H7 (cell line): ENCODE data around the gene GJD4. TPM values are rescaled to one million over a fixed set of nuclear protein-coding genes. Genes with fewer than 3 reads are reported as not detected.

ENCODE experiments used
- DNase-seq: peaks from one replicate; pipeline ENCODE4 v3.0.0; 2012
- H3K27me3 ChIP-seq: 2 replicates; pipeline ENCODE4 v1.6.0; 2011; ENCODE audit warnings: mild to moderate bottlenecking, low read length; ENCODE audit not compliant: control insufficient read depth, insufficient read depth
- H3K36me3 ChIP-seq: replicated peaks from 2 replicates; pipeline ENCODE4 v1.5.1; 2011; ENCODE audit warnings: low read length; ENCODE audit not compliant: control insufficient read depth, insufficient read depth
- H3K4me3 ChIP-seq: 2 replicates; pipeline ENCODE4 v1.5.1; 2011; ENCODE audit warnings: low read depth, mild to moderate bottlenecking, control low read depth, low read length, moderate library complexity; ENCODE audit not compliant: insufficient read depth
- total RNA-seq: library from RNA; depleted of rRNA; stranded (reverse); fragments of >200 nt; shearing (Covaris generic); gene quantifications from 2 replicates; pipeline ENCODE4 v1.2.3, GENCODE V29; 2014

GJD4 gene
- total RNA-seq, 1 experiment from 2014 or later, result not detected

GRCh38 chr10:35570397-35570796 is 34.7 kb upstream of the GJD4 start:
- Histone ChIP-seq H3K27me3 (no peaks in the 10 kb centered on the region), H3K4me3 (no peak overlapping the region), H3K36me3 (no peaks in the 10 kb centered on the region; the same call in 1 of the 2 replicates)
- no peak for DNase-seq

- no peaks in the 10 kb centered on the region; the same call in 1 of the 2 replicates for H3K36me3 ChIP-seq
- DNase-seq, result no peak
- no peak overlapping the region for H3K4me3 ChIP-seq
- no peaks in the 10 kb centered on the region for H3K27me3 ChIP-seq
Measured at GRCh38 chr10:35572583-35572982, 32.6 kb upstream of the GJD4 start.

- no peaks in the 10 kb centered on the region for H3K36me3 ChIP-seq
- no peak for DNase-seq
- H3K4me3 ChIP-seq, result no peak overlapping the region
- H3K27me3 ChIP-seq, result no peaks in the 10 kb centered on the region
Measured at GRCh38 chr10:35573796-35574195, 31.3 kb upstream of the GJD4 start.

GRCh38 chr10:35574924-35575352 is 30.2 kb upstream of the GJD4 start:
- DNase-seq, result peak; percentile 61
- no peak overlapping the region for H3K4me3 ChIP-seq
- H3K27me3 ChIP-seq, result no peaks in the 10 kb centered on the region
- no peaks in the 10 kb centered on the region for H3K36me3 ChIP-seq

GRCh38 chr10:35575640-35576039 is 29.5 kb upstream of the GJD4 start:
- DNase-seq, result no peak
- Histone ChIP-seq H3K27me3 (no peaks in the 10 kb centered on the region), H3K4me3 (no peak overlapping the region), H3K36me3 (no peaks in the 10 kb centered on the region)

GRCh38 chr10:35576730-35577129 is 28.4 kb upstream of the GJD4 start:
- DNase-seq, result no peak
- H3K4me3 ChIP-seq, result no peak overlapping the region
- no peaks in the 10 kb centered on the region for H3K36me3 ChIP-seq
- no peaks in the 10 kb centered on the region for H3K27me3 ChIP-seq

GRCh38 chr10:35577926-35578617 is 27.1 kb upstream of the GJD4 start:
- Histone ChIP-seq H3K4me3 (no peak overlapping the region), H3K27me3 (no peaks in the 10 kb centered on the region), H3K36me3 (no peaks in the 10 kb centered on the region)
- no peak for DNase-seq

- H3K27me3 ChIP-seq, result no peaks in the 10 kb centered on the region
- no peak overlapping the region for H3K4me3 ChIP-seq
- no peaks in the 10 kb centered on the region for H3K36me3 ChIP-seq
- DNase-seq, result no peak
Measured at GRCh38 chr10:35578618-35578956, 26.6 kb upstream of the GJD4 start.

- no peak for DNase-seq
- Histone ChIP-seq H3K36me3 (no peaks in the 10 kb centered on the region), H3K27me3 (no peaks in the 10 kb centered on the region), H3K4me3 (no peak overlapping the region)
Measured at GRCh38 chr10:35579116-35579515, 26.0 kb upstream of the GJD4 start.

GRCh38 chr10:35579726-35580422 is 25.3 kb upstream of the GJD4 start:
- no peak for DNase-seq
- H3K4me3 ChIP-seq, result no peak overlapping the region
- no peaks in the 10 kb centered on the region for H3K36me3 ChIP-seq
- H3K27me3 ChIP-seq, result no peaks in the 10 kb centered on the region

DNA sequence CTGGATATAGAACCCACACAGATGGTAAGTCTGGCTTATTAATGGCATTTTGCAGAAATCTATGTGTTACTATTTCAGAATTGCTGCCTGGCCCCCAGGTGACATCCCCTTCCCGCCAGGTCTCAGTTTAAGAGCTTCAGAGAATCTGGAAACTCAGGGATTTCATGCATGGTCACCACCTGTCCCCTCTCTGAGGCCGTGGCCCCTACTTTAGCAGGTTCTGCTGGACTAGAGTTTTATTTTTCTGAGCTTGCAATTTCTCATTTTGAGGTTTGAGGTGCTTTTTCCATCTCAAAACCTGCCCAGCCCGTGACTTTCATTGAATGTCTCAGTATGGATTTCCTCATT is 24.7 kb upstream of the GJD4 start:
- H3K36me3 ChIP-seq, result no peaks in the 10 kb centered on the region
- H3K27me3 ChIP-seq, result no peaks in the 10 kb centered on the region
- DNase-seq, result no peak
- H3K4me3 ChIP-seq, result no peak overlapping the region

GRCh38 chr10:35581655-35582054 is 23.5 kb upstream of the GJD4 start:
- H3K4me3 ChIP-seq, result no peak overlapping the region
- no peaks in the 10 kb centered on the region for H3K27me3 ChIP-seq
- DNase-seq, result no peak
- H3K36me3 ChIP-seq, result no peaks in the 10 kb centered on the region

GRCh38 chr10:35584946-35585345 is 20.2 kb upstream of the GJD4 start:
- DNase-seq, result no peak
- Histone ChIP-seq H3K4me3 (no peak overlapping the region), H3K36me3 (no peaks in the 10 kb centered on the region), H3K27me3 (no peaks in the 10 kb centered on the region)

DNA sequence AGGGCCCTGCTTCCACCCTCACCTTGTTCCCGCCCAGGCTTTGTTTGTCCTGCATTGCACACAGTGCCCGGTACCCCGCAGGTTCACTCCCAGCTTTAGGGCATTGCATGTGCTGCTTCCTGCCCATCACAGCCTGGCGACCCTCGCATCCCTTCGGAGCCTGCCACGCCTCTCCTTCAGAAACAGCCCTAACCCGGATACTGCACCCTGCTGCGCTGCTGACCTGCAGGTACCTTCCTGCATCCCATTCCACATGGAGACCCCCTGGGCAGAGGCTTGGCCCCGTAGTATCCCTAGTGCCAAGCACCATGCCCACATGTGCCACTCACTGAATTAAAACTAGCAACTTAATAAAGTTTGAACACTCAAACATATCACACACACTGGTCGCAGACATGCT is 19.8 kb upstream of the GJD4 start:
- H3K36me3 ChIP-seq, result no peaks in the 10 kb centered on the region
- no peak overlapping the region for H3K4me3 ChIP-seq
- no peak for DNase-seq
- H3K27me3 ChIP-seq, result no peaks in the 10 kb centered on the region

- no peak for DNase-seq
- H3K4me3 ChIP-seq, result no peak overlapping the region
- no peaks in the 10 kb centered on the region for H3K27me3 ChIP-seq
- no peaks in the 10 kb centered on the region for H3K36me3 ChIP-seq
Measured at GRCh38 chr10:35585903-35586535, 19.1 kb upstream of the GJD4 start.
